SU-DHL-6 (cell line): ENCODE measurements around the gene PDS5A.

Experiments
- H2AFZ ChIP-seq: fragments of 200-600 bp; sonication (generic); 2 replicates; pipeline ENCODE4 v1.6.1; 2014; ENCODE audit warnings: low read depth, mild to moderate bottlenecking, moderate library complexity, mixed read lengths, antibody characterized with exemption, low read length; ENCODE audit not compliant: severe bottlenecking
- H3F3A ChIP-seq: fragments of 200-600 bp; shearing (Covaris generic); 2 replicates; pipeline ENCODE4 v1.6.0; 2016; ENCODE audit warnings: antibody characterized with exemption, mild to moderate bottlenecking; ENCODE audit not compliant: insufficient read depth
- H3K27ac ChIP-seq: fragments of 200-600 bp; sonication (generic); 2 replicates; pipeline ENCODE4 v1.5.1; 2016; ENCODE audit warnings: low read depth, mild to moderate bottlenecking, low read length, moderate library complexity, mixed read lengths
- H3K27me3 ChIP-seq: fragments of 200-600 bp; sonication (generic), shearing (Covaris generic); 2 replicates; pipeline ENCODE4 v1.6.0; 2014; ENCODE audit warnings: mild to moderate bottlenecking, low read length
- H3K36me3 ChIP-seq: fragments of 200-600 bp; sonication (generic); 2 replicates; pipeline ENCODE4 v1.6.1; 2014; ENCODE audit warnings: mild to moderate bottlenecking, low read length, mixed read lengths
- H3K4me2 ChIP-seq: fragments of 300-600, 200-600 bp; shearing (Covaris generic), sonication (generic); 2 replicates; pipeline ENCODE4 v1.6.0; 2014; ENCODE audit warnings: low read length, low read depth, mild to moderate bottlenecking; ENCODE audit not compliant: poor library complexity, severe bottlenecking
- H3K4me3 ChIP-seq: fragments of 200-600 bp; sonication (generic); 2 replicates; pipeline ENCODE4 v1.5.1; 2014; ENCODE audit warnings: antibody characterized with exemption, low read length, mild to moderate bottlenecking, mixed read lengths; ENCODE audit not compliant: insufficient read depth, poor library complexity, severe bottlenecking
- H3K79me2 ChIP-seq: fragments of 200-600 bp; sonication (generic); 2 replicates; pipeline ENCODE4 v1.6.1; 2014; ENCODE audit warnings: mild to moderate bottlenecking, low read length, moderate library complexity; ENCODE audit not compliant: insufficient read depth
- H3K9ac ChIP-seq: fragments of 200-600 bp; sonication (generic); 2 replicates; pipeline ENCODE4 v1.7.0; 2014; ENCODE audit warnings: mild to moderate bottlenecking, low read length
- H3K9me2 ChIP-seq: fragments of 200-600 bp; sonication (generic); replicated peaks from 2 replicates; pipeline ENCODE4 v1.6.1; 2014; ENCODE audit warnings: low read length; ENCODE audit not compliant: insufficient read depth
- H3K9me3 ChIP-seq: fragments of 200-600 bp; sonication (generic); 2 replicates; pipeline ENCODE4 v1.6.1; 2014; ENCODE audit warnings: low read length, mixed read lengths; ENCODE audit not compliant: insufficient read depth
- H4K20me1 ChIP-seq: fragments of 200-600 bp; sonication (generic); 2 replicates; pipeline ENCODE4 v1.6.1; 2014; ENCODE audit warnings: low read depth, mild to moderate bottlenecking, antibody characterized with exemption, low read length, moderate library complexity, mixed read lengths
- EZH2phosphoT487 ChIP-seq: fragments of 200-600 bp; sonication (generic), shearing (Covaris generic); conservative IDR thresholded peaks from 2 replicates; pipeline ENCODE4 v1.6.1; 2018; ENCODE audit warnings: mild to moderate bottlenecking, antibody characterized with exemption, low read length, moderate library complexity, mixed read lengths
- TF ChIP-seq, protein P1 (sequence below): fragments of 200-600 bp; sonication (generic); IDR thresholded peaks from one replicate; pipeline ENCODE4 v1.5.1; 2017; ENCODE audit warnings: antibody characterized with exemption, mild to moderate bottlenecking, low read length, moderate library complexity; ENCODE audit not compliant: insufficient read depth, poor library complexity, severe bottlenecking

Gene PDS5A

DNA sequence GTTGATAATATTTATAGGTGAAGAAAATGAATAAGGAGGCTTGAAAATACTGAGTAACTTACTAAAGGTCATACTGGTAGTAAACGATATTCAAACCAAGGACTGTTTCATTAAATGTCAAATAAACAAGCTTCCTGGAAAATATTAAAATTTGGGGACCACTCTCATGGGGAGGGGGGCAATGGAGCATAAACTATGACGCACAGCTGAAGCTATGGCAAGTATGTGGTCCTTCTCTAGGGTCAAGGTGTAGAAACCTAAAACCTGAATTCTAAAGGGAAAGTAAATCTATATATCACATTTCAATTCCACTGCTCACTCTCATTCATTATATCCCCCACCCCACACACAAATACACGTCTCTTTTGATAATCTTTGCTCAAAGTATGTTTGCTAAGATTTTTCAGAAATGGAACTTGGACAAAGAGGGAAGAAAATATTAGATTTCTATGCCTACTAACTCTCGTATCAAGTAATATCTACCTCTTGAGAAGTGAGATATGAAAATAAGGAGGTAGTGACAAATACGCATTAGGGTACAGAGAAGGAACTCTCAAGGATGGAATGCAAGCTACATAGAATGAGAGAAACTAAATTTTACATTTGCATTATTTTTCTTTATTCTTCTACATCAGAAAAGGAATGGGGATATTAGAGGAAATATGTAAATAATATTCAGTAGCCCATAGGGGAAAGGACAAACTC is 84.6 kb downstream of the PDS5A start:
- H3K4me2 ChIP-seq, result no peak overlapping the region
- H3K4me3 ChIP-seq, result no peak overlapping the region
- H3F3A ChIP-seq, result peaks cover 6% of the 10 kb centered on the region; the same call in 1 of the 2 replicates
- no peaks in the 10 kb centered on the region for H3K79me2 ChIP-seq
- no peak overlapping the region for H2AFZ ChIP-seq
- peaks cover 41% of the 10 kb centered on the region for H3K36me3 ChIP-seq
- H3K9me3 ChIP-seq, result no peaks in the 10 kb centered on the region
- H3K9me2 ChIP-seq, result no peaks in the 10 kb centered on the region
- no peak overlapping the region for H3K27ac ChIP-seq
- no peaks in the 10 kb centered on the region for H4K20me1 ChIP-seq
- TF ChIP-seq, protein P1, sequence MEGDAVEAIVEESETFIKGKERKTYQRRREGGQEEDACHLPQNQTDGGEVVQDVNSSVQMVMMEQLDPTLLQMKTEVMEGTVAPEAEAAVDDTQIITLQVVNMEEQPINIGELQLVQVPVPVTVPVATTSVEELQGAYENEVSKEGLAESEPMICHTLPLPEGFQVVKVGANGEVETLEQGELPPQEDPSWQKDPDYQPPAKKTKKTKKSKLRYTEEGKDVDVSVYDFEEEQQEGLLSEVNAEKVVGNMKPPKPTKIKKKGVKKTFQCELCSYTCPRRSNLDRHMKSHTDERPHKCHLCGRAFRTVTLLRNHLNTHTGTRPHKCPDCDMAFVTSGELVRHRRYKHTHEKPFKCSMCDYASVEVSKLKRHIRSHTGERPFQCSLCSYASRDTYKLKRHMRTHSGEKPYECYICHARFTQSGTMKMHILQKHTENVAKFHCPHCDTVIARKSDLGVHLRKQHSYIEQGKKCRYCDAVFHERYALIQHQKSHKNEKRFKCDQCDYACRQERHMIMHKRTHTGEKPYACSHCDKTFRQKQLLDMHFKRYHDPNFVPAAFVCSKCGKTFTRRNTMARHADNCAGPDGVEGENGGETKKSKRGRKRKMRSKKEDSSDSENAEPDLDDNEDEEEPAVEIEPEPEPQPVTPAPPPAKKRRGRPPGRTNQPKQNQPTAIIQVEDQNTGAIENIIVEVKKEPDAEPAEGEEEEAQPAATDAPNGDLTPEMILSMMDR, result no peak
- TF ChIP-seq EZH2phosphoT487, result no peak
- no peak overlapping the region for H3K9ac ChIP-seq
- no peaks in the 10 kb centered on the region for H3K27me3 ChIP-seq

DNA sequence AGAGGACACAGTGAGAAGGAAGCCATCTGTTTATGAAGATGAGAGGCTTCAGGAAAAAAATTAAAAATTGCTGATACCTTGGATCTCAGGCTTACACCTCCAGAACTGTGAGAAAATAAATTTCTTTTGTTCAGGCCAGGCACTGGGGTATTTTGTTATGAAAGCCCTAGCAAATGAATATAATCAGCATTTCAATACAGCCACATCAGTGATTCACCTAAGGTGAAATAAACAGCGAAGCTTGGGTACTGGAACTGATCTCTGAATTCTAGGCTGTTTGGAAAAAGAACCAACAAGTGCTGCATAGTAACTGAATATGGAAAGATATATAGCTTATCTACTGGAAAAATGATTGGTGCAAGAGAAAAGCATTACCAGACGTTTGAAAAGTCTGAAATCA is 88.5 kb downstream of the PDS5A start:
- peaks cover 24% of the 10 kb centered on the region; the same call in 1 of the 2 replicates for H3K36me3 ChIP-seq
- H3K9me3 ChIP-seq, result no peaks in the 10 kb centered on the region
- no peak overlapping the region for H3K9ac ChIP-seq
- H4K20me1 ChIP-seq, result no peaks in the 10 kb centered on the region
- no peaks in the 10 kb centered on the region for H3K79me2 ChIP-seq
- no peak overlapping the region for H3K4me3 ChIP-seq
- no peak overlapping the region for H2AFZ ChIP-seq
- no peak overlapping the region for H3K27ac ChIP-seq
- H3K4me2 ChIP-seq, result no peak overlapping the region
- TF ChIP-seq EZH2phosphoT487, result no peak
- TF ChIP-seq, protein P1, result no peak
- no peaks in the 10 kb centered on the region for H3K27me3 ChIP-seq
- H3F3A ChIP-seq, result peaks cover 6% of the 10 kb centered on the region; the same call in 1 of the 2 replicates
- no peaks in the 10 kb centered on the region for H3K9me2 ChIP-seq

DNA sequence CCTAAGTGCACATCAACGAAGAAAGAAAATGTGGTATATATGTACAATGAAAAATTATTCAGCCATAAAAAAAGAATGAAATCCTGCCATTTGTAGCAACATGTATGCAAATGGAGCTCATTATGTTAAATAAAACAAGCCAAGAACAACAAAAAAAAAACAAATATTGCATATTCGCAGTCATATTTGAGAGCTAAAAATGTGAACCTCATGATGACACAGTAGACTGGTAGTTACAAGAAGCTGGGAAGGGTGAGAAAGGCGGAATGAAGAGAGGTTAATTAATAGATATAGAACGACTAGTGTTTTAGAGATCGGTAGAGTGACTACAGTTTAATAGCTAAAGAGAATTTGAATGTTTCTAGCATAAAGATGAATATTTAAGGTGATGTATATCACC is 89.2 kb downstream of the PDS5A start:
- Histone ChIP-seq H3K4me3 (no peak overlapping the region), H2AFZ (no peak overlapping the region), H3K79me2 (no peaks in the 10 kb centered on the region), H3K36me3 (peaks cover 24% of the 10 kb centered on the region; the same call in 1 of the 2 replicates), H3K9me3 (no peaks in the 10 kb centered on the region), H3K27me3 (no peaks in the 10 kb centered on the region), H3K9ac (no peak overlapping the region), H3K9me2 (no peaks in the 10 kb centered on the region), H3K4me2 (no peak overlapping the region), H3F3A (peaks cover 6% of the 10 kb centered on the region; the same call in 1 of the 2 replicates), H4K20me1 (no peaks in the 10 kb centered on the region), H3K27ac (no peak overlapping the region)
- TF ChIP-seq, protein P1, result no peak
- no peak for TF ChIP-seq EZH2phosphoT487
